HepG2 (cell line): ENCODE results near the gene KCTD15. TPM values are rescaled to one million over a fixed set of nuclear protein-coding genes. Genes with fewer than 3 reads are reported as not detected.

ENCODE experiments used
- ARID4A ChIP-seq: sonication (generic); formaldehyde crosslinking; IDR thresholded peaks from 2 replicates; pipeline ENCODE4 v1.5.0; 2020; ENCODE audit warnings: mild to moderate bottlenecking, missing genetic modification reagents, borderline replicate concordance
- ELF4 ChIP-seq: sonication (generic); formaldehyde crosslinking; IDR thresholded peaks from 2 replicates; pipeline ENCODE4 v1.5.0; 2020; ENCODE audit warnings: missing genetic modification reagents, mild to moderate bottlenecking, moderate library complexity, borderline replicate concordance
- FOXJ3 ChIP-seq: sonication (generic); formaldehyde crosslinking; IDR thresholded peaks from 2 replicates; pipeline ENCODE4 v1.4.0; 2020; ENCODE audit warnings: missing genetic modification reagents, mild to moderate bottlenecking, borderline replicate concordance
- HMGXB4 ChIP-seq, 2 experiments: sonication (generic) in 1 of 2; formaldehyde crosslinking in 1 of 2; IDR thresholded peaks; 2 replicates each; pipeline versions ENCODE4 v1.4.0 to v1.6.1; 2018 to 2020; ENCODE audit warnings: missing genetic modification reagents in 2 of 2, borderline replicate concordance in 1 of 2, low read depth in 1 of 2, mild to moderate bottlenecking in 1 of 2, missing biosample characterization in 1 of 2
- NFKB2 ChIP-seq: sonication (generic); formaldehyde crosslinking; IDR thresholded peaks from 2 replicates; pipeline ENCODE4 v1.4.0; 2020; ENCODE audit warnings: missing genetic modification reagents, borderline replicate concordance
- NR2C2 ChIP-seq: sonication (generic); formaldehyde crosslinking; IDR thresholded peaks from 2 replicates; pipeline ENCODE4 v1.4.0; 2020; ENCODE audit warnings: missing genetic modification reagents, mild to moderate bottlenecking, moderate library complexity, borderline replicate concordance
- SNRNP70 ChIP-seq: fragments of 200-400 bp; formaldehyde crosslinking; IDR thresholded peaks from 2 replicates; pipeline ENCODE4 v1.6.1; 2017; ENCODE audit warnings: mild to moderate bottlenecking, low read depth, low read length, moderate library complexity
- SRSF9 ChIP-seq: fragments of 200-400 bp; formaldehyde crosslinking; IDR thresholded peaks from 2 replicates; pipeline ENCODE4 v1.6.1; 2018; ENCODE audit warnings: borderline replicate concordance, mild to moderate bottlenecking, low read depth, low read length; ENCODE audit not compliant: insufficient read depth, poor library complexity, severe bottlenecking
- SYNCRIP ChIP-seq: fragments of 200-400 bp; formaldehyde crosslinking; IDR thresholded peaks from 2 replicates; pipeline ENCODE4 v1.6.1; 2018; ENCODE audit warnings: mild to moderate bottlenecking, low read depth, low read length; ENCODE audit not compliant: insufficient read depth
- U2AF2 ChIP-seq: fragments of 200-400 bp; formaldehyde crosslinking; IDR thresholded peaks from 2 replicates; pipeline ENCODE4 v1.6.1; 2017; ENCODE audit warnings: low read depth, mild to moderate bottlenecking, low read length
- YY1 ChIP-seq: IDR thresholded peaks from 2 replicates; pipeline ENCODE4 v1.6.1; 2011; ENCODE audit warnings: low read length, low read depth, moderate library complexity, mild to moderate bottlenecking; ENCODE audit not compliant: insufficient read depth, insufficient replicate concordance
- ZBTB7B ChIP-seq: sonication (generic); formaldehyde crosslinking; IDR thresholded peaks from 2 replicates; pipeline ENCODE4 v1.4.0; 2020; ENCODE audit warnings: missing genetic modification reagents
- ZFP37 ChIP-seq: sonication (generic); formaldehyde crosslinking; IDR thresholded peaks from 2 replicates; pipeline ENCODE4 v1.4.0; 2020; ENCODE audit warnings: missing genetic modification reagents, borderline replicate concordance
- ZNF34 ChIP-seq: sonication (generic); formaldehyde crosslinking; IDR thresholded peaks from 2 replicates; pipeline ENCODE4 v1.4.0; 2020; ENCODE audit warnings: mild to moderate bottlenecking, missing genetic modification reagents, borderline replicate concordance
- ZNF383 ChIP-seq: sonication (generic); formaldehyde crosslinking; IDR thresholded peaks from 2 replicates; pipeline ENCODE4 v1.4.0; 2020; ENCODE audit warnings: missing genetic modification reagents, mild to moderate bottlenecking, borderline replicate concordance
- ZNF441 ChIP-seq: sonication (generic); formaldehyde crosslinking; IDR thresholded peaks from 2 replicates; pipeline ENCODE4 v1.7.0; 2021; ENCODE audit warnings: missing genetic modification reagents, borderline replicate concordance
- ZNF629 ChIP-seq: sonication (generic); formaldehyde crosslinking; conservative IDR thresholded peaks from 2 replicates; pipeline ENCODE4 v1.5.0; 2020; ENCODE audit warnings: missing genetic modification reagents
- ZNF644 ChIP-seq: IDR thresholded peaks from 2 replicates; pipeline ENCODE4 v1.6.1; 2016; ENCODE audit warnings: low read depth
- ZNF792 ChIP-seq: IDR thresholded peaks from 2 replicates; pipeline ENCODE4 v1.6.1; 2016
- polyA plus RNA-seq, 8 experiments: library from polyadenylated mRNA; depleted of rRNA in 3 of 8; stranded (reverse) in 7 of 8; unstranded in 1 of 8; fragments of >200 nt; fragmentation: Illumina TruSeq in 4 of 8; extraction: Trizol in 4 of 8; gene quantifications; 2 replicates each; pipeline versions ENCODE4 v1.2.1 to v1.2.3, GENCODE V29; 2011 to 2016; ENCODE audit warnings: low read depth in 4 of 8, missing spikeins in 1 of 8, mixed read lengths in 1 of 8; ENCODE audit not compliant: insufficient read depth in 1 of 8
- total RNA-seq, 5 experiments: library from RNA; depleted of rRNA; stranded (reverse); fragments of >200 nt; fragmentation: Illumina TruSeq; extraction: Trizol; gene quantifications; 2 replicates each; pipeline ENCODE4 v1.2.3, GENCODE V29; 2016; ENCODE audit warnings: low read depth in 1 of 5
- TF ChIP-seq, protein P1 (sequence below): IDR thresholded peaks from 2 replicates; pipeline ENCODE4 v1.6.1; 2016; ENCODE audit warnings: missing biosample characterization, missing genetic modification reagents, low read depth

Gene KCTD15
- total and polyA plus RNA-seq, 2 of the 13 experiments (the other 11 are each of a cell fraction or from before 2014, with no cell fraction given), result 13.2 to 16.7 TPM

DNA sequence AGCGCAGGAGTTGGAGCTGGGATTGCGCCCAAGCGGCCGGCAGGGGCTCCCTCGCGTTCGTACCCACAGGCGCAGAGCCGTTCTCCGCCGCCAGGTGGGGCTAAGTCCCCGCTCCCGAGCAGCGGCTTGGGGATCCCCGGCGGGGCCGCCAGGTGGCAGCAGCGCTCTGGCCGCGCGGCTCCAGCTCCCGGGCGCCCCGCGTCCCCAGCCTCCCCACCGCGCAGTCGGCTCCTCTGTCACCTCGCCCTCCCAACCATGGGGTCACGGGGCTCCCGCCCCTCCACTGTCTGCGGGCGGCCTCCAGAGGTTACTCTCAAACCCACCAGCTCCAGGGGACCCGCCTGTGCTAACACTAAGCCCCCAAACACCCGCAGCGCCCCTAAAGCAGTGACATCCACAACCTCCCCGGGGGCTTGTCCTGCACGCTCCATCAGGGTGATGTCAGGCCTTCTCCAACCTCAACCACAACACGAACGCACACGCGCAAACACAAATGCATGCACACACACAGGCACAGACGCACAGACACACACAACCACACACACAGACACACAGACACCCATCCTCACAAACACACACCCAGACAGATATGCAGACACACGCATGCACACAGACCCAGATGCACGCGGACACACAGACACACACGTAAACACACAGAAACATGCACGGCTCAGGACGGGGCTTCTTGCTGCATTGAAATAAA, 18.4 kb upstream of the KCTD15 start (continued):
- TF ChIP-seq ZFP37 (no peak), YY1 (peak; percentile 81), SRSF9 (no peak), ZNF441 (CRISPR knock-in tag) (no peak), HMGXB4 (CRISPR knock-in tag; IDR thresholded peaks at IDR 0.05; ENCODE audit: borderline replicate concordance in 1 of 2, low read depth in 1 of 2) (peak; percentile 95 to 96), ARID4A (peak; percentile 40; the same call in 1 of the 2 replicates), ZNF629 (CRISPR knock-in tag) (no peak), ZNF644 (CRISPR knock-in tag) (no peak), FOXJ3 (no peak), SNRNP70 (no peak), ZNF792 (CRISPR knock-in tag) (no peak), U2AF2 (no peak), SYNCRIP (no peak), ZNF34 (no peak), NFKB2 (peak; percentile 77; the same call in 1 of the 2 replicates), NR2C2 (CRISPR knock-in tag) (no peak), ZNF383 (CRISPR knock-in tag) (no peak), ELF4 (CRISPR knock-in tag) (no peak), ZBTB7B (CRISPR knock-in tag) (0 out of 2 replicates have a peak, but pooled peaks have one; percentile 51)
- TF ChIP-seq, protein P1, sequence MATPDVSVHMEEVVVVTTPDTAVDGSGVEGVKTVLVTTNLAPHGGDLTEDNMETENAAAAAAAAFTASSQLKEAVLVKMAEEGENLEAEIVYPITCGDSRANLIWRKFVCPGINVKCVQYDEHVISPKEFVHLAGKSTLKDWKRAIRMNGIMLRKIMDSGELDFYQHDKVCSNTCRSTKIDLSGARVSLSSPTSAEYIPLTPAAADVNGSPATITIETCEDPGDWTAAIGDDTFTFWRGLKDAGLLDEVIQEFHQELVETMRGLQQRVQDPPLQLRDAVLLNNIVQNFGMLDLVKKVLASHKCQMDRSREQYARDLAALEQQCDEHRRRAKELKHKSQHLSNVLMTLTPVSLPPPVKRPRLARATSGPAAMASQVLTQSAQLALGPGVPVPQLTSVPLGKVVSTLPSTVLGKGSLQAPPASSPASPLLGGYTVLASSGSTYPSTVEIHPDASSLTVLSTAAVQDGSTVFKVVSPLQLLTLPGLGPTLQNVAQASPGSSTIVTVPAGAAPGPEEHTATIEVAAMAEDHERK (CRISPR knock-in tag), result no peak
